ENCODE data around the gene MUC4. TPM values are rescaled to one million over a fixed set of nuclear protein-coding genes. Genes with fewer than 3 reads are reported as not detected.
A peak's percentile ranks its signal among the peaks of the same experiment; 100 is the strongest.
"Not testable (repeated sequence)": the region's sequence is repeated elsewhere in the genome, so short reads cannot be mapped to it uniquely, and the experiment has no call there.

Gene MUC4
- total RNA-seq, 4 donors from 2014 or later: 5.8 to 23.1 (median 13.0) TPM

DNA sequence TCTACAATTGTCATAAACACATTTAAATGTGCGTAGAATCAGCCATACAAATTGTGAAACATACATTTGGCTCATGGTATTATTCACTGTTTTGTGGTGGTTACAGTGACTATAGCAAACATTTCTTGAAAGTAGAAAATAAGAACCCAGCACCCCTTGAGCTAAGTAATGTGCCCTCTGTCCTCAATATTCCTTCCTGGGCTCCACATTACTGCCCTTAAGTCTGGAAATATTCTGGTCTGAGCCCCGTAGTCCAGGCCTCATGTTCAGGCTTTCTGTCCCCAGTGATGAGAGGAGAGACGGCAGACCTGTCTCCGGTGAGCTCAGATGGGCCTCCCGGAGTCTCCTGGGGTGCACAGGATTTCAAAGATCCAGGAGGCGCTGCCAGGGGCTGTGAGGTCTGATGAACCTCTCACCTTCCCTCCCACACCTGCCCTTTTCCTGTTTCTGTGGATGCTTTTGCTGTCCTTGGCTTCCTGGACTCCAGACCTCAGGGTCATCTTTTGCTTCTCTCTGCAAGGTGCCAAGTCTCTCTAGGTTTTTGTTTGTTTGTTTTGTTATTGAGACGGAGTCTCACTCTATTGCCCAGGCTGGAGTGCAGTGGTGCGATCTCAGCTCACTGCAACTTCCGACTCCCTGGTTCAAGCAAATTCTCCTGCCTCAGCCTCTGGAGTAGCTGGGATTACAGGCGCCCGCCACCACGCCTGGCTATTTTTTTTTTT lies 99.8 kb downstream of the MUC4 start:
- peaks cover 0 to 47% (median 0%) of the 10 kb centered on the region in 3 donors for H3K36me3 ChIP-seq
- no peak overlapping the region for H3K27ac ChIP-seq
- TF ChIP-seq, protein P1, sequence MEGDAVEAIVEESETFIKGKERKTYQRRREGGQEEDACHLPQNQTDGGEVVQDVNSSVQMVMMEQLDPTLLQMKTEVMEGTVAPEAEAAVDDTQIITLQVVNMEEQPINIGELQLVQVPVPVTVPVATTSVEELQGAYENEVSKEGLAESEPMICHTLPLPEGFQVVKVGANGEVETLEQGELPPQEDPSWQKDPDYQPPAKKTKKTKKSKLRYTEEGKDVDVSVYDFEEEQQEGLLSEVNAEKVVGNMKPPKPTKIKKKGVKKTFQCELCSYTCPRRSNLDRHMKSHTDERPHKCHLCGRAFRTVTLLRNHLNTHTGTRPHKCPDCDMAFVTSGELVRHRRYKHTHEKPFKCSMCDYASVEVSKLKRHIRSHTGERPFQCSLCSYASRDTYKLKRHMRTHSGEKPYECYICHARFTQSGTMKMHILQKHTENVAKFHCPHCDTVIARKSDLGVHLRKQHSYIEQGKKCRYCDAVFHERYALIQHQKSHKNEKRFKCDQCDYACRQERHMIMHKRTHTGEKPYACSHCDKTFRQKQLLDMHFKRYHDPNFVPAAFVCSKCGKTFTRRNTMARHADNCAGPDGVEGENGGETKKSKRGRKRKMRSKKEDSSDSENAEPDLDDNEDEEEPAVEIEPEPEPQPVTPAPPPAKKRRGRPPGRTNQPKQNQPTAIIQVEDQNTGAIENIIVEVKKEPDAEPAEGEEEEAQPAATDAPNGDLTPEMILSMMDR (IDR thresholded peaks at IDR 0.05): no peak

DNA sequence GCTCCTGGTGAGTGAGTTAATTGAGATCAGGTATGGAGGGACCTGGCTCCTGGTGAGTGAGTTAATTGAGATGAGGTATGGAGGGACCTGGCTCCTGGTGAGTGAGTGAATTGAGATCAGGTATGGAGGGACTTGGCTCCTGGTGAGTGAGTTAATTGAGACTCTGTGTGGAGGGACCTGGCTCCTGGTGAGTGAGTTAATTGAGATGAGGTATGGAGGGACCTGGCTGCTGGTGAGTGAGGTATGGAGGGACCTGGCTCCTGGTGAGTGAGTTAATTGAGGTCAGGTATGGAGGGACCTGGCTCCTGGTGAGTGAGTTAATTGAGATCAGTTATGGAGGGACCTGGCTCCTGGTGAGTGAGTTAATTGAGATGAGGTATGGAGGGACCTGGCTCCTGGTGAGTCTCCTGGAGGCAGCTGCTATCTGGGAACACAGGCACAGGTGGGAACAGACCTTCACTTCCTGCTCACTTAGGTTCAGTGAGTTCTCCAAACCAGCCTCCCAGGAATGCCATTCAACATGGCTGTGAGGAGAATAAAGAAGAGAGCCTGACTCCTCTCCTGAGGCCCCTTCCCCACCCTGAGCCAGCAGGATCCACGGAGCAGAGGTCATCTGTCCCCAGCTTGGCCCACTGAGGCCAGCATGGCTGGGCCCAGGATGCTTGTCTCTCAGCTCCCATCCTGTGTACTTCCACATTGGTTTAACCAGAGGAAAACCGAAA lies 100.5 kb downstream of the MUC4 start:
- H3K4me3 ChIP-seq, H3K9me3 ChIP-seq, H3K27ac ChIP-seq, H3K27me3 ChIP-seq, H3K4me1 ChIP-seq: not testable (repeated sequence)
- H3K36me3 ChIP-seq: peaks cover 0 to 47% (median 0%) of the 10 kb centered on the region in 3 donors
- peak in 1 of 3 donors; percentile 50 for DNase-seq

More for the DNA sequence above, 99.8 kb downstream of the MUC4 start:
- H3K4me1 ChIP-seq: peaks cover 0 to 6% (median 0%) of the 10 kb centered on the region in 4 donors
- no peak overlapping the region for H3K4me3 ChIP-seq
- DNase-seq: peak in 1 of 3 donors; percentile 46
- H3K9me3 ChIP-seq: no peaks in the 10 kb centered on the region
- no peaks in the 10 kb centered on the region for H3K27me3 ChIP-seq

DNA sequence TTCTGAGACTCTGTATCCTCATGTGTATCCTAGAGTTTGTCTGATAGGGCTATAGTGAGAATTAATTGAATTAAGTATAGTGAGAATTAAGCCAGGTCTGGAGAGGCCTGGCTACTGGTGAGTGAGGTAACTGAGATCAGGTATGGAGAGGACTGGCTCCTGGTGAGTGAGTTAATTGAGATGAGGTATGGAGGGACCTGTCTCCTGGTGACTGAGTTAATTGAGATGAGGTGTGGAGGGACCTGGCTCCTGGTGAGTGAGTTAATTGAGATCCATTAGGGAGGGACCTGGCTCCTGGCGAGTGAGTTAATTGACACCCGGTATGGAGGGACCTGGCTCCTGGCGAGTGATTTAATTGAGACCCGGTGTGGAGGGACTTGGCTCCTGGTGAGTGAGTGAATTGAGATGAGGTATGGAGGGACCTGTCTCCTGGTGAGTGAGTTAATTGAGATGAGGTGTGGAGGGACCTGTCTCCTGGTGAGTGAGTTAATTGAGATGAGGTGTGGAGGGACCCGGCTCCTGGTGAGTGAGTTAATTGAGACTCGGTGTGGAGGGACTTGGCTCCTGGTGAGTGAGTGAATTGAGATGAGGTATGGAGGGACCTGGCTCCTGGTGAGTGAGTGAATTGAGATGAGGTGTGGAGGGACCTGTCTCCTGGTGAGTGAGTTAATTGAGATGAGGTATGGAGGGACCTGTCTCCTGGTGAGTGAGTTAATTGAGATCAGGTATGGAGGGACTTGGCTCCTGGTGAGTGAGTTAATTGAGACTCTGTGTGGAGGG lies 101.4 kb downstream of the MUC4 start:
- not testable (repeated sequence) for H3K27ac ChIP-seq, H3K4me3 ChIP-seq, H3K27me3 ChIP-seq, DNase-seq, H3K9me3 ChIP-seq, H3K4me1 ChIP-seq
- H3K36me3 ChIP-seq: peaks cover 0 to 42% (median 0%) of the 10 kb centered on the region in 3 donors

DNA sequence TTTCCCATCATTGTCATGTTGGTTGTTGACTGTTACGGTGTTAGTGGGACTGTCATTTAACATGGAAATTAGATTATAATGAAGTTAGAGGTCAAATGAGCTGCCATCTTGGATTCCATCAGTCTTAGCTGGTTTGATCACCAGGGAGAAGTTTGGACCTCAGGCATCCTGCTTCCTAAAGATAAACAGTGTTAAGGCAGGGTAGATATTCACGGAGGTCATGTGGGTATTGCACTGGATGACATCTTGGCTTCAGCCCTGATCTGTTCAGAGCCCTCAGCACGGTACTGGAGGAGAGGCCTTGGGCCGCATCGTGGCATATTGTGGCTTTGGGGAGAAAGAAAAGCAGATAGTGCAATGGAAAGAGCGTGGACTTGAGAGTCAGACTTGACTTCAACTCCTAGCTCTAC lies 102.0 kb downstream of the MUC4 start:
- no peaks in the 10 kb centered on the region for H3K27me3 ChIP-seq
- no peaks in the 10 kb centered on the region for H3K4me1 ChIP-seq
- TF ChIP-seq, protein P1 (IDR thresholded peaks at IDR 0.05): no peak
- TF ChIP-seq POLR2A (IDR thresholded peaks at IDR 0.05): no peak
- peaks cover 0 to 36% (median 0%) of the 10 kb centered on the region in 3 donors for H3K36me3 ChIP-seq
- no peak for DNase-seq
- H3K4me3 ChIP-seq: no peak overlapping the region
- H3K27ac ChIP-seq: no peak overlapping the region
- no peaks in the 10 kb centered on the region for H3K9me3 ChIP-seq

DNA sequence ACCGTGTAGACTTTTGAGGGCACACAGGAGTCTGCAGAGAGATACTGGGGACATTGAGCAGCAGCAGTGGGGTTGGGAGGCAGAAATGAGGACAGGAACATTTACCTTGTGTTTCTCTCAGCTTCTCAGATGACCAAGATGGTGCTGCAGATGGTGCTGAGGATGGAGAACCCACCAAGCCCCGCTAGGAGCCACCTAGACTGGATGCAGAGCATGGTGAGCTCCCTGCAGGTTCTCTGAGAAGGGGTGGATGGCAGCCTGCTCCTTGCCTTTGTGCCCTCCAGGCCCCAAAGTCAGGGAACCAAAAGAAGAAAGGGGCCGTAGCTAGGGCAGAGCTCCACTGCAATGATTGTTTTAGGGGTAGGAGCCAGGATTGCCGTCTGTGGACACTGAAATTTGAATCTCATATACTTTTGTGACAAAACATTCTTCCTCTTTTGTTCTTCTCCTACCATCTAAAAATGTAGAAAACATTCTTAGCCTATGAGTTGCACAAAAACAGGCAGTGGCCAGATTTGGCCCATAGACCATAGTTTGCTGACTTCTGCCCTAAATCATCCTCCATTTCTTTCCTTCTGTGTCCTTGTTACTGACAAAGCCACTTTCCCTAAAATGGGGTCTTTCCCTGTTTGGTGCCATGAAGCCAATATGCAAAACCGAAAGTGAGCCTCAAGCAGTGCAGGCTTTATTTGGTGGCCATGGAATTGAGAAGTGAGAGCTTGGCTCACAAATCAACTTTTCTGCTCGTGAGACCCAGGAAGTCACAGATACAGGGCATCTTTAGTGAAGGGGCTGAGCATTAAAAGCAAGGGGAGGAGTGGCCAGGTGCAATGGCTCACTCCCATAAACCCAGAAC lies 102.9 kb downstream of the MUC4 start:
- no peaks in the 10 kb centered on the region for H3K9me3 ChIP-seq
- peak in 1 of 3 donors; percentile 50 for DNase-seq
- H3K4me3 ChIP-seq: no peak overlapping the region
- TF ChIP-seq, protein P1 (IDR thresholded peaks at IDR 0.05): no peak
- TF ChIP-seq POLR2A (IDR thresholded peaks at IDR 0.05): no peak
- no peaks in the 10 kb centered on the region for H3K4me1 ChIP-seq
- no peaks in the 10 kb centered on the region for H3K27me3 ChIP-seq
- H3K27ac ChIP-seq: no peak overlapping the region
- peaks cover 0 to 32% (median 0%) of the 10 kb centered on the region in 3 donors for H3K36me3 ChIP-seq

DNA sequence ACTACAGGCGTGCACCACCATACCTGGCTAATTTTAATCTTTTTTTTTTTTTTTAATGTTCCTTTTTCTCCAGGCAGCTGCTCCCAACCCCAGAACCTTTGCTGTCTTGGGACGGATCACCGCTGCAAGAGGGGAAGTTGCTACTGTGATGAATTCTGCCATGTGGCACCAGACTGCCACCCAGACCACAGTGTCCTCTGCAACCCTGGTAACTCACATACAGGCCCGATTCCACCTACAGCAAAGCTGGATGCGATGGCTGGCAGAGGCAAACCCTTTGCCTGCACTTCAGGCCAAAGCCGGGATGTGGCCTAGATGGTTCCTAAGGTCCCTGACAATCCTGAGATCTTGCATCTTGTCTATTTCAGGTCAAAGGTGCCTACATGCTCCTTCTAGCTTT lies 103.7 kb downstream of the MUC4 start:
- DNase-seq: no peak
- H3K4me3 ChIP-seq: no peak overlapping the region
- H3K36me3 ChIP-seq: peaks cover 0 to 32% (median 0%) of the 10 kb centered on the region in 3 donors
- TF ChIP-seq, protein P1 (IDR thresholded peaks at IDR 0.05): no peak
- TF ChIP-seq POLR2A (IDR thresholded peaks at IDR 0.05): no peak
- H3K4me1 ChIP-seq: no peaks in the 10 kb centered on the region
- H3K9me3 ChIP-seq: no peaks in the 10 kb centered on the region
- H3K27ac ChIP-seq: no peak overlapping the region
- H3K27me3 ChIP-seq: no peaks in the 10 kb centered on the region

All from Peyer's patch (tissue), 4 donors.